K562 (cell line): Measurements from ENCODE around the gene CDC20. TPM values are rescaled to one million over a fixed set of nuclear protein-coding genes. Genes with fewer than 3 reads are reported as not detected.

Source experiments
- ATAC-seq: fragments of 200-7000 bp; cut with Tn5 transposase; 3 replicates; pipeline ENCODE4 v1.9.1; 2020; ENCODE audit warnings: moderate library complexity
- BruUV-seq: library from RNA; stranded (reverse); fragments of 400-500 nt; replicated peaks from 2 replicates; lab custom pipeline; 2021; lab: Mats Ljungman, UMichigan
- CTCF ChIA-PET: fragments of 300-600 bp; formaldehyde crosslinking; extraction: SDS; loops from one replicate; lab custom pipeline; 2021; ENCODE audit warnings: low intra/inter-chr PET ratio; lab: Yijun Ruan, JAX
- POLR2A ChIA-PET: fragments of 300-600, 350-650 bp; sonication (Branson Sonifier 250); formaldehyde crosslinking; extraction: SDS; loops from one replicate; lab custom pipeline; 2021; ENCODE audit warnings: antibody characterized with exemption, inconsistent platforms; lab: Yijun Ruan, JAX
- DNase-seq, 4 experiments: peaks; one replicate each; pipeline versions ENCODE4 v3.0.0 to v3.0.0-alpha.2; 2011 to 2018; ENCODE audit warnings: low spot score in 3 of 4, mixed read lengths in 3 of 4; ENCODE audit errors: extremely low read depth in 1 of 4
- FAIRE-seq: peaks from 2 replicates; lab custom pipeline; 2011; peaks lifted over from hg19 to GRCh38; lab: Jason Lieb, UNC
- H2AFZ ChIP-seq: 2 replicates; pipeline ENCODE4 v1.6.0; 2011; ENCODE audit warnings: low read depth, low read length, control low read depth, inconsistent platforms
- H3K27ac ChIP-seq: fragments of 200-600 bp; 3 replicates; pipeline ENCODE4 v1.8.0; 2011; ENCODE audit warnings: low read depth, mild to moderate bottlenecking, control low read depth, inconsistent platforms, low read length, moderate library complexity, mixed read lengths; ENCODE audit errors: extremely low read depth
- H3K27me3 ChIP-seq, 2 experiments: fragments of 300-600 bp in 1 of 2; 2 replicates in 1 of 2; 3 replicates in 1 of 2; pipeline versions ENCODE4 v1.6.0 to v1.8.0; 2011; ENCODE audit warnings: inconsistent platforms in 2 of 2, low read length in 2 of 2, mild to moderate bottlenecking in 1 of 2, mixed read lengths in 1 of 2, moderate library complexity in 1 of 2; ENCODE audit not compliant: control insufficient read depth in 2 of 2, insufficient read depth in 2 of 2
- H3K36me3 ChIP-seq: fragments of 300-600 bp; 3 replicates; pipeline ENCODE4 v1.8.0; 2011; ENCODE audit warnings: mild to moderate bottlenecking, low read length, inconsistent platforms; ENCODE audit not compliant: control insufficient read depth, insufficient read depth
- H3K4me1 ChIP-seq, 2 experiments: fragments of 200-600 bp in 1 of 2; replicated peaks in 1 of 2; 2 replicates in 1 of 2; 3 replicates in 1 of 2; pipeline versions ENCODE4 v1.5.1 to v1.8.0; 2011; ENCODE audit warnings: inconsistent platforms in 2 of 2, low read length in 2 of 2, mild to moderate bottlenecking in 1 of 2, mixed read lengths in 1 of 2, moderate library complexity in 1 of 2; ENCODE audit not compliant: control insufficient read depth in 2 of 2, insufficient read depth in 2 of 2
- H3K4me2 ChIP-seq: 2 replicates; pipeline ENCODE4 v1.6.1; 2011; ENCODE audit warnings: low read length, control low read depth, inconsistent platforms, mixed read lengths; ENCODE audit not compliant: insufficient read depth
- H3K4me3 ChIP-seq: fragments of 200-600 bp; sonication (generic), shearing (Covaris generic); 2 replicates; pipeline ENCODE4 v1.5.1; 2016; ENCODE audit warnings: control low read depth, inconsistent platforms
- H3K79me2 ChIP-seq: fragments of 200-600 bp; 3 replicates; pipeline ENCODE4 v1.8.0; 2011; ENCODE audit warnings: low read length, inconsistent platforms; ENCODE audit not compliant: control insufficient read depth, insufficient read depth
- H3K9ac ChIP-seq, 2 experiments: 2 replicates each; pipeline versions ENCODE4 v1.6.0 to v1.6.1; 2011; ENCODE audit warnings: low read depth in 2 of 2, low read length in 2 of 2, control low read depth in 1 of 2, inconsistent platforms in 1 of 2, mild to moderate bottlenecking in 1 of 2, mixed read lengths in 1 of 2; ENCODE audit not compliant: insufficient read depth in 1 of 2
- H3K9me1 ChIP-seq: one replicate; pipeline ENCODE4 v1.6.0; 2011; ENCODE audit warnings: inconsistent platforms, mild to moderate bottlenecking, low read length, moderate library complexity; ENCODE audit not compliant: control insufficient read depth, insufficient read depth
- H3K9me3 ChIP-seq: replicated peaks from 2 replicates; pipeline ENCODE4 v1.5.1; 2011; ENCODE audit warnings: low read depth, low read length, inconsistent platforms; ENCODE audit not compliant: control insufficient read depth, insufficient read depth
- H4K20me1 ChIP-seq: replicated peaks from 2 replicates; pipeline ENCODE4 v1.6.1; 2011; ENCODE audit warnings: low read length, inconsistent platforms, mixed read lengths; ENCODE audit not compliant: control insufficient read depth, insufficient read depth
- CBX3 ChIP-seq, 2 experiments: IDR thresholded peaks; 1 replicate in 1 of 2; 2 replicates in 1 of 2; pipeline ENCODE4 v1.6.1; 2012; ENCODE audit warnings: inconsistent platforms in 2 of 2, low read length in 2 of 2, borderline replicate concordance in 1 of 2, control low read depth in 1 of 2
- ESRRA ChIP-seq: fragments of 450-650 bp; IDR thresholded peaks from 2 replicates; pipeline ENCODE4 v1.6.1; 2014; ENCODE audit warnings: low read depth, mild to moderate bottlenecking, moderate library complexity, borderline replicate concordance
- KLF13 ChIP-seq: fragments of 450-650 bp; IDR thresholded peaks from 2 replicates; pipeline ENCODE4 v1.6.1; 2016; ENCODE audit warnings: missing genetic modification characterization, low read depth, mild to moderate bottlenecking, missing compliant biosample characterization, moderate library complexity, borderline replicate concordance
- TRIM25 ChIP-seq: fragments of 450-650 bp; IDR thresholded peaks from 2 replicates; pipeline ENCODE4 v1.7.0; 2016; ENCODE audit warnings: borderline replicate concordance
- TRIM28 ChIP-seq: fragments of 450-650 bp; IDR thresholded peaks from 2 replicates; pipeline ENCODE4 v1.6.1; 2017
- ZNF324 ChIP-seq: fragments of 250-450 bp; sonication (Bioruptor Pico); IDR thresholded peaks from 2 replicates; pipeline ENCODE4 v1.4.0; 2020; ENCODE audit warnings: mild to moderate bottlenecking
- in situ Hi-C: fragments of 300-500 bp; cut with MboI; formaldehyde crosslinking; loops from 4 replicates; pipeline ENCODE4 v1.15.0; 2018; ENCODE audit warnings: inconsistent platforms, mixed read lengths
- intact Hi-C: fragments of 100-400 bp; cut with micrococcal nuclease; formaldehyde crosslinking; loops from 2 replicates; pipeline ENCODE4 v1.14.2; 2022
- polyA plus RNA-seq, 8 experiments: library from polyadenylated mRNA; depleted of rRNA in 4 of 8; stranded (reverse) in 5 of 8; unstranded in 3 of 8; fragments of >200 nt; fragmentation: Nextera tagmentation in 2 of 8; fragmentation: Illumina TruSeq in 1 of 8; extraction: Ambion mirVana in 2 of 8; extraction: Trizol in 1 of 8; gene quantifications; 2 replicates each; pipeline versions ENCODE4 v1.2.1 to v1.2.3, GENCODE V29; 2011 to 2014; ENCODE audit warnings: inconsistent platforms in 1 of 8, missing spikeins in 1 of 8
- total RNA-seq, 7 experiments: library from RNA; depleted of rRNA in 6 of 7; stranded (reverse); fragments of >200 nt in 6 of 7; fragmentation: Illumina TruSeq in 2 of 7; extraction: Trizol in 2 of 7; gene quantifications; 2 replicates each; pipeline versions ENCODE4 v1.2.1 to v1.2.3, GENCODE V29; 2011 to 2021; ENCODE audit warnings: low replicate concordance in 1 of 7
- TF ChIP-seq, protein P1 (sequence below), 2 experiments: fragments of 450-650 bp in 1 of 2; sonication (generic) in 1 of 2; formaldehyde crosslinking in 1 of 2; IDR thresholded peaks in 1 of 2; conservative IDR thresholded peaks in 1 of 2; 2 replicates each; pipeline versions ENCODE4 v1.6.1 to v1.8.1; 2016 to 2023; ENCODE audit warnings: mild to moderate bottlenecking in 2 of 2, moderate library complexity in 2 of 2, inconsistent platforms in 1 of 2, missing genetic modification reagents in 1 of 2
- TF ChIP-seq, protein P2 (sequence below): fragments of 250-450 bp; sonication (Bioruptor Pico); IDR thresholded peaks from 2 replicates; pipeline ENCODE4 v1.4.0; 2020; ENCODE audit warnings: mild to moderate bottlenecking

Gene CDC20
- total and polyA plus RNA-seq, 9 of the 15 experiments (the other 6 are each of a cell fraction or from before 2014, with no cell fraction given) = 45.2 to 224 (median 121) TPM

DNA sequence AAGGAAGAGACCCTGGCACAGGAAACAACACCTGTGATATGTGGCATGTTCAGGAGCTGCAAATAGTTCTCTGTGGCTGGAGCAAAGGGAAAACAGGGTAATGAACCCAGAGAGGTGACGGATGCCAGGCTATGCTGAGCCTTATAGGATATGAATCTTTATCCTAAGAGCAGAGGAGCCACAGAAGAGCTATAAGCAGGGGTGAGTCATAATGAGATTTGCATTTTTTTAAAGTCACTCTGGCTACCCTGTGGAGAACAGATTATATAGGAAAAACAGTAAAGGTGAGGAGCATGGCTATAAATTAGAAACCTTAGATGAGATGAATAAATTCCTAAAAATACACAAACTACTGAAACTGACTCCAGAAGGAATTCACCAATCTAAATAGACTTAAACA lies 34.0 kb upstream of the CDC20 start (continued):
- TF ChIP-seq, protein P1, sequence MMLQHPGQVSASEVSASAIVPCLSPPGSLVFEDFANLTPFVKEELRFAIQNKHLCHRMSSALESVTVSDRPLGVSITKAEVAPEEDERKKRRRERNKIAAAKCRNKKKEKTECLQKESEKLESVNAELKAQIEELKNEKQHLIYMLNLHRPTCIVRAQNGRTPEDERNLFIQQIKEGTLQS (IDR thresholded peaks at IDR 0.05) = peak; percentile 65
- TF ChIP-seq, protein P1 (CRISPR knock-in tag; conservative IDR thresholded peaks at IDR 0.05) = no peak

- DNase-seq = no peak
- no peak overlapping the region for H3K27ac ChIP-seq
- no peak overlapping the region for H3K4me2 ChIP-seq
- no peaks in the 10 kb centered on the region for H3K79me2 ChIP-seq
- TF ChIP-seq ZNF324 (peak; percentile 96), KLF13 (tag) (no peak), TRIM28 (peak; percentile 33; the same call in 1 of the 2 replicates), CBX3 (IDR thresholded peaks at IDR 0.05; ENCODE audit: borderline replicate concordance in 1 of 2, low read length in 2 of 2) (peak in 1 of 2 experiments; percentile 79; a peak in 2 of 3 replicates), TRIM25 (no peak), ESRRA (no peak)
- TF ChIP-seq, protein P2, sequence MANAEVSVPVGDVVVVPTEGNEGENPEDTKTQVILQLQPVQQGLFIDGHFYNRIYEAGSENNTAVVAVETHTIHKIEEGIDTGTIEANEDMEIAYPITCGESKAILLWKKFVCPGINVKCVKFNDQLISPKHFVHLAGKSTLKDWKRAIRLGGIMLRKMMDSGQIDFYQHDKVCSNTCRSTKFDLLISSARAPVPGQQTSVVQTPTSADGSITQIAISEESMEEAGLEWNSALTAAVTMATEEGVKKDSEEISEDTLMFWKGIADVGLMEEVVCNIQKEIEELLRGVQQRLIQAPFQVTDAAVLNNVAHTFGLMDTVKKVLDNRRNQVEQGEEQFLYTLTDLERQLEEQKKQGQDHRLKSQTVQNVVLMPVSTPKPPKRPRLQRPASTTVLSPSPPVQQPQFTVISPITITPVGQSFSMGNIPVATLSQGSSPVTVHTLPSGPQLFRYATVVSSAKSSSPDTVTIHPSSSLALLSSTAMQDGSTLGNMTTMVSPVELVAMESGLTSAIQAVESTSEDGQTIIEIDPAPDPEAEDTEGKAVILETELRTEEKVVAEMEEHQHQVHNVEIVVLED (CRISPR knock-in tag) = no peak
- TF ChIP-seq, all 486 proteins: peak for 3
- H3K4me1 ChIP-seq = peaks cover 9 to 15% of the 10 kb centered on the region in 2 experiments
- H2AFZ ChIP-seq = no peak overlapping the region
- in situ Hi-C loops (no loop called here), intact Hi-C loops (no loop called here)
- no peaks in the 10 kb centered on the region for H3K36me3 ChIP-seq
- FAIRE-seq (no peak), ATAC-seq (no peak)
- H3K4me3 ChIP-seq = no peak overlapping the region
- BruUV-seq = no TSS peak
- ChIA-PET CTCF (interaction anchor here (0.7 kb wide), 1 partner anchor 837 kb away, joined by 3 read pairs; no protein-coding TSS in a partner anchor), POLR2A (no interaction called here)
- H3K27me3 ChIP-seq = no peaks in the 10 kb centered on the region
- no peaks in the 10 kb centered on the region for H4K20me1 ChIP-seq
- H3K9ac ChIP-seq = no peak overlapping the region
- H3K9me3 ChIP-seq = peaks cover 13% of the 10 kb centered on the region
- H3K9me1 ChIP-seq = no peaks in the 10 kb centered on the region
These were observed 33.4 kb upstream of the CDC20 start for GRCh38 chr1:43325381-43325780.
